MM.1S (cell line): Measurements from ENCODE around the gene PTPRD.

Source experiments
- EZH2phosphoT487 ChIP-seq: fragments of 300-600 bp; sonication (generic); IDR thresholded peaks from 2 replicates; pipeline ENCODE4 v1.6.1; 2018; ENCODE audit warnings: antibody characterized with exemption, low read length
- TF ChIP-seq, protein P1 (sequence below): fragments of 300-600 bp; sonication (generic); IDR thresholded peaks from 2 replicates; pipeline ENCODE4 v1.5.1; 2016; ENCODE audit warnings: antibody characterized with exemption, low read length, mixed read lengths

DNA sequence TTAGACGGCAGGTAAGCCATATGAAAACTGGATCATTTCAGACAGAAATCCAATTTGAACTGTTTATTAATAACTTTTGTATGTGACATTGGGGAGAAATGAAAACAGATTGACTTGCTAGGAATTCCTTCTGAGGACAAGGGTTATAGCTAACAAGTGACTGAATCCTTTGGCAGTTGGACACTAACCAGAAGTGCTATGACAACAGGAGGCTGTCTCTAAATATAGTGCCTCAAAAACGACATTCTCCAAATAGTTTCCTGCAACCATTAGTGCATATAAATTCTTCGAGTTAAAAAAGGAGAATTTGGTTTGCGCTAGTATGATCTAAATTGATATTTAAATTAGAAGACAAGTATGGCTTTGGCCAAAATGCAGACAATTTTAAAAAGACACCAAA, 338.6 kb downstream of the PTPRD start:
- TF ChIP-seq, protein P1, sequence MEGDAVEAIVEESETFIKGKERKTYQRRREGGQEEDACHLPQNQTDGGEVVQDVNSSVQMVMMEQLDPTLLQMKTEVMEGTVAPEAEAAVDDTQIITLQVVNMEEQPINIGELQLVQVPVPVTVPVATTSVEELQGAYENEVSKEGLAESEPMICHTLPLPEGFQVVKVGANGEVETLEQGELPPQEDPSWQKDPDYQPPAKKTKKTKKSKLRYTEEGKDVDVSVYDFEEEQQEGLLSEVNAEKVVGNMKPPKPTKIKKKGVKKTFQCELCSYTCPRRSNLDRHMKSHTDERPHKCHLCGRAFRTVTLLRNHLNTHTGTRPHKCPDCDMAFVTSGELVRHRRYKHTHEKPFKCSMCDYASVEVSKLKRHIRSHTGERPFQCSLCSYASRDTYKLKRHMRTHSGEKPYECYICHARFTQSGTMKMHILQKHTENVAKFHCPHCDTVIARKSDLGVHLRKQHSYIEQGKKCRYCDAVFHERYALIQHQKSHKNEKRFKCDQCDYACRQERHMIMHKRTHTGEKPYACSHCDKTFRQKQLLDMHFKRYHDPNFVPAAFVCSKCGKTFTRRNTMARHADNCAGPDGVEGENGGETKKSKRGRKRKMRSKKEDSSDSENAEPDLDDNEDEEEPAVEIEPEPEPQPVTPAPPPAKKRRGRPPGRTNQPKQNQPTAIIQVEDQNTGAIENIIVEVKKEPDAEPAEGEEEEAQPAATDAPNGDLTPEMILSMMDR, result no peak
- no peak for TF ChIP-seq EZH2phosphoT487
